ENCODE data around the gene RASD2. TPM values are rescaled to one million over a fixed set of nuclear protein-coding genes. Genes with fewer than 3 reads are reported as not detected.

RASD2 gene
- total and polyA plus RNA-seq, 2 experiments from 2014 or later: 1.2 to 3.6 TPM

- Histone ChIP-seq H3K27me3 (ENCODE audit: insufficient read depth) (peaks cover 32% of the 10 kb centered on the region), H3K27ac (ENCODE audit: low read depth) (no peak overlapping the region), H2AFZ (no peak overlapping the region), H3K36me3 (ENCODE audit: insufficient read depth) (no peaks in the 10 kb centered on the region), H3K79me2 (replicated peaks; ENCODE audit: insufficient read depth) (no peaks in the 10 kb centered on the region), H4K20me1 (replicated peaks; ENCODE audit: insufficient read depth) (no peaks in the 10 kb centered on the region), H3F3A (replicated peaks; ENCODE audit: low read depth) (peaks cover 14% of the 10 kb centered on the region), H3K4me3 (no peak overlapping the region), H3K9me2 (ENCODE audit: insufficient read depth) (no peaks in the 10 kb centered on the region), H3K4me1 (ENCODE audit: insufficient read depth) (peaks cover 8% of the 10 kb centered on the region), H3K4me2 (no peak overlapping the region)
- ATAC-seq: peak; percentile 39
- Mint-ChIP-seq H3K4me3 (peak overlapping the region; percentile 40; the same call in 2 of the 3 replicates), H3K9me3 (no peaks in the 10 kb centered on the region), H3K36me3 (ENCODE audit: low read depth) (no peaks in the 10 kb centered on the region), H3K27ac (no peak overlapping the region), H3K4me1 (peaks cover 32% of the 10 kb centered on the region), H3K27me3 (ENCODE audit: insufficient read depth, low read depth, poor library complexity) (peaks cover 34% of the 10 kb centered on the region)
- TF ChIP-seq ETS1 (IDR thresholded peaks at IDR 0.05) (no peak), EZH2phosphoT487 (IDR thresholded peaks at IDR 0.05; ENCODE audit: unreplicated experiment) (no peak), CTCF (conservative IDR thresholded peaks at IDR 0.05; ENCODE audit: low read depth in 2 of 2) (peak; percentile 63 to 70), POLR2AphosphoS5 (IDR thresholded peaks at IDR 0.05; ENCODE audit: low read depth) (no peak), REST (IDR thresholded peaks at IDR 0.05; ENCODE audit: unreplicated experiment) (no peak)
- DNase-seq (ENCODE audit: low spot score): peak; percentile 81
Observed at GRCh38 chr22:35538801-35539321, 1.8 kb upstream of the RASD2 start.

GRCh38 chr22:35539487-35539886 is 1.1 kb upstream of the RASD2 start:
- Histone ChIP-seq H3K4me3 (peak overlapping the region; percentile 57), H3K4me2 (peak overlapping the region; percentile 79), H3K27ac (ENCODE audit: low read depth) (no peak overlapping the region), H3K4me1 (ENCODE audit: insufficient read depth) (peaks cover 8% of the 10 kb centered on the region), H3K36me3 (ENCODE audit: insufficient read depth) (no peaks in the 10 kb centered on the region), H3F3A (replicated peaks; ENCODE audit: low read depth) (peaks cover 14% of the 10 kb centered on the region), H2AFZ (peak overlapping the region; percentile 83; the same call in 1 of the 2 replicates), H3K79me2 (replicated peaks; ENCODE audit: insufficient read depth) (no peaks in the 10 kb centered on the region), H3K9me2 (ENCODE audit: insufficient read depth) (no peaks in the 10 kb centered on the region), H4K20me1 (replicated peaks; ENCODE audit: insufficient read depth) (no peaks in the 10 kb centered on the region), H3K27me3 (ENCODE audit: insufficient read depth) (peaks cover 32% of the 10 kb centered on the region)
- Mint-ChIP-seq H3K27me3 (ENCODE audit: insufficient read depth, low read depth, poor library complexity) (peaks cover 34% of the 10 kb centered on the region), H3K4me3 (peak overlapping the region; percentile 56), H3K4me1 (peaks cover 33% of the 10 kb centered on the region), H3K9me3 (no peaks in the 10 kb centered on the region), H3K36me3 (ENCODE audit: low read depth) (no peaks in the 10 kb centered on the region), H3K27ac (no peak overlapping the region)
- no peak for DNase-seq (ENCODE audit: low spot score)
- ATAC-seq: no peak
- TF ChIP-seq CREB1 (CRISPR knock-in tag; IDR thresholded peaks at IDR 0.05; ENCODE audit: low read depth) (no peak), EZH2 (IDR thresholded peaks at IDR 0.05; ENCODE audit: low read depth, unreplicated experiment) (no peak), ETS1 (IDR thresholded peaks at IDR 0.05) (no peak), NANOG (IDR thresholded peaks at IDR 0.05; ENCODE audit: borderline replicate concordance) (no peak)

Measured in GM23338 (cell line).